Neuronal stem cell (in vitro differentiated cells): ENCODE data around the gene FGFRL1.

ENCODE experiments used
- DNase-seq: peaks from one replicate; pipeline ENCODE4 v3.0.0-alpha.2; 2013; ENCODE audit warnings: low spot score
- H2AFZ ChIP-seq: one replicate; pipeline ENCODE4 v1.6.1; 2013; ENCODE audit warnings: mild to moderate bottlenecking, low read length, inconsistent platforms
- H2AK5ac ChIP-seq: 2 replicates; pipeline ENCODE4 v1.6.1; 2013; ENCODE audit warnings: low read depth, mild to moderate bottlenecking, inconsistent platforms, low read length, moderate library complexity, mixed read lengths
- H2BK120ac ChIP-seq: 2 replicates; pipeline ENCODE4 v1.6.1; 2013; ENCODE audit warnings: low read depth, mild to moderate bottlenecking, inconsistent platforms, low read length, moderate library complexity, mixed read lengths
- H2BK12ac ChIP-seq: one replicate; pipeline ENCODE4 v1.6.1; 2013; ENCODE audit warnings: low read length, inconsistent platforms
- H2BK15ac ChIP-seq: 2 replicates; pipeline ENCODE4 v1.6.1; 2013; ENCODE audit warnings: mild to moderate bottlenecking, low read length, inconsistent platforms, mixed read lengths
- H2BK5ac ChIP-seq: one replicate; pipeline ENCODE4 v1.6.1; 2013; ENCODE audit warnings: inconsistent platforms, mild to moderate bottlenecking, low read length, moderate library complexity
- H3K14ac ChIP-seq: one replicate; pipeline ENCODE4 v1.6.1; 2013; ENCODE audit warnings: low read length, inconsistent platforms
- H3K18ac ChIP-seq: 2 replicates; pipeline ENCODE4 v1.6.1; 2013; ENCODE audit warnings: low read length, inconsistent platforms
- H3K23ac ChIP-seq: 2 replicates; pipeline ENCODE4 v1.6.1; 2013; ENCODE audit warnings: low read depth, mild to moderate bottlenecking, mixed read lengths, low read length, inconsistent platforms; ENCODE audit not compliant: poor library complexity
- H3K27ac ChIP-seq: replicated peaks from 3 replicates; pipeline ENCODE4 v1.5.1; 2013; ENCODE audit warnings: low read length, inconsistent platforms
- H3K27me3 ChIP-seq, 3 experiments: 2 replicates each; pipeline ENCODE4 v1.6.1; 2013; ENCODE audit warnings: low read length in 3 of 3, mild to moderate bottlenecking in 2 of 3, inconsistent platforms in 1 of 3, low read depth in 1 of 3, mixed read lengths in 1 of 3, moderate library complexity in 1 of 3; ENCODE audit not compliant: control insufficient read depth in 3 of 3, insufficient read depth in 3 of 3
- H3K36me3 ChIP-seq, 2 donors: replicated peaks in 1 of 2; 2 replicates each; pipeline ENCODE4 v1.6.1; 2013; ENCODE audit warnings: low read length in 2 of 2; ENCODE audit not compliant: control insufficient read depth in 2 of 2, insufficient read depth in 2 of 2
- H3K4ac ChIP-seq: 2 replicates; pipeline ENCODE4 v1.6.1; 2013; ENCODE audit warnings: inconsistent platforms, mild to moderate bottlenecking, low read length, moderate library complexity
- H3K4me1 ChIP-seq, 2 donors: 1 replicate in 1 of 2; 2 replicates in 1 of 2; pipeline ENCODE4 v1.6.1; 2013; ENCODE audit warnings: low read length in 2 of 2, low read depth in 1 of 2; ENCODE audit not compliant: control insufficient read depth in 2 of 2, insufficient read depth in 1 of 2
- H3K4me2 ChIP-seq: one replicate; pipeline ENCODE4 v1.6.1; 2013; ENCODE audit warnings: mild to moderate bottlenecking, low read length, inconsistent platforms; ENCODE audit not compliant: insufficient read depth, poor library complexity, severe bottlenecking
- H3K4me3 ChIP-seq, 2 donors: 2 replicates each; pipeline ENCODE4 v1.5.1; 2013; ENCODE audit warnings: low read length in 2 of 2, mild to moderate bottlenecking in 2 of 2, inconsistent platforms in 1 of 2, moderate library complexity in 1 of 2
- H3K79me1 ChIP-seq: one replicate; pipeline ENCODE4 v1.6.1; 2013; ENCODE audit warnings: low read depth, mild to moderate bottlenecking, inconsistent platforms, low read length, moderate library complexity
- H3K9ac ChIP-seq: one replicate; pipeline ENCODE4 v1.6.1; 2013; ENCODE audit warnings: mild to moderate bottlenecking, low read depth, low read length, inconsistent platforms; ENCODE audit not compliant: poor library complexity
- H3K9me3 ChIP-seq, 2 donors: replicated peaks in 1 of 2; 2 replicates each; pipeline versions ENCODE3 to v1.6.1; 2013; ENCODE audit warnings: low read length in 2 of 2, mild to moderate bottlenecking in 2 of 2, inconsistent platforms in 1 of 2, low read depth in 1 of 2, mixed read lengths in 1 of 2, moderate library complexity in 1 of 2; ENCODE audit not compliant: control insufficient read depth in 2 of 2, insufficient read depth in 1 of 2
- H4K8ac ChIP-seq: one replicate; pipeline ENCODE4 v1.6.1; 2013; ENCODE audit warnings: low read depth, mild to moderate bottlenecking, inconsistent platforms, low read length, moderate library complexity
- H4K91ac ChIP-seq: one replicate; pipeline ENCODE4 v1.6.1; 2013; ENCODE audit warnings: low read length, low read depth, mild to moderate bottlenecking, inconsistent platforms; ENCODE audit not compliant: poor library complexity
- WGBS, 2 donors: extraction: QIAGEN DNeasy Blood & Tissue Kit; methylation state at CpG; one replicate each; pipeline ENCODE4 v1.1.7; 2013; ENCODE audit warnings: missing lambda C conversion rate in 2 of 2, mixed read lengths in 1 of 2; ENCODE audit not compliant: insufficient read length in 2 of 2, insufficient replicate concordance in 1 of 2; ENCODE audit errors: extremely low coverage in 2 of 2; 5-methylcytosine and 5-hydroxymethylcytosine counted together

FGFRL1 gene

GRCh38 chr4:966266-967112, 44.9 kb upstream of the FGFRL1 start:
- no peak overlapping the region for H3K4me3 ChIP-seq
- H3K14ac ChIP-seq, result peak overlapping the region; percentile 21
- no peak overlapping the region for H4K8ac ChIP-seq
- peak overlapping the region; percentile 60 for H3K9ac ChIP-seq
- H3K79me1 ChIP-seq, result peaks cover 3% of the 10 kb centered on the region
- no peak overlapping the region for H3K18ac ChIP-seq
- no peak overlapping the region for H3K4ac ChIP-seq
- peaks cover 0 to 32% (median 10%) of the 10 kb centered on the region in 3 experiments for H3K27me3 ChIP-seq
- no peak overlapping the region for H2BK120ac ChIP-seq
- peak overlapping the region; percentile 10 for H2BK12ac ChIP-seq
- H4K91ac ChIP-seq, result no peak overlapping the region
- peak overlapping the region; percentile 37 for H2AK5ac ChIP-seq
- H3K4me1 ChIP-seq, result no peaks in the 10 kb centered on the region
- no peak overlapping the region for H3K4me2 ChIP-seq
- H2BK5ac ChIP-seq, result no peak overlapping the region
- H2AFZ ChIP-seq, result no peak overlapping the region
- WGBS, 2 donors, result no CpG with 5 or more reads among the region's 48 CpGs
- DNase-seq, result no peak
- H3K27ac ChIP-seq, result no peak overlapping the region
- no peaks in the 10 kb centered on the region for H3K9me3 ChIP-seq
- H3K36me3 ChIP-seq, result peaks cover 2 to 21% of the 10 kb centered on the region in 2 donors
- H2BK15ac ChIP-seq, result peak overlapping the region; percentile 49
- peak overlapping the region; percentile 85 for H3K23ac ChIP-seq

- no peaks in the 10 kb centered on the region for H3K9me3 ChIP-seq
- H3K79me1 ChIP-seq, result peaks cover 3% of the 10 kb centered on the region
- peak overlapping the region; percentile 20 for H3K23ac ChIP-seq
- peaks cover 0 to 5% of the 10 kb centered on the region in 2 donors for H3K4me1 ChIP-seq
- H3K4me2 ChIP-seq, result peak overlapping the region; percentile 49
- H2AFZ ChIP-seq, result no peak overlapping the region
- no peak overlapping the region for H4K8ac ChIP-seq
- peak overlapping the region; percentile 81 for H3K9ac ChIP-seq
- H2BK15ac ChIP-seq, result peak overlapping the region; percentile 49
- no peak for DNase-seq
- H3K27me3 ChIP-seq, result peaks cover 0 to 39% (median 10%) of the 10 kb centered on the region in 3 experiments
- WGBS, 2 donors, result no CpG with 5 or more reads among the region's 76 CpGs
- H2BK120ac ChIP-seq, result no peak overlapping the region
- peak overlapping the region; percentile 41 for H2BK12ac ChIP-seq
- H3K14ac ChIP-seq, result peak overlapping the region; percentile 82
- H2BK5ac ChIP-seq, result peak overlapping the region; percentile 53
- H4K91ac ChIP-seq, result no peak overlapping the region
- no peak overlapping the region for H3K27ac ChIP-seq
- no peak overlapping the region for H3K4me3 ChIP-seq
- H2AK5ac ChIP-seq, result peak overlapping the region; percentile 63
- peak overlapping the region; percentile 90 for H3K18ac ChIP-seq
- H3K36me3 ChIP-seq, result peaks cover 2 to 14% of the 10 kb centered on the region in 2 donors
- H3K4ac ChIP-seq, result no peak overlapping the region
Observed at GRCh38 chr4:967113-968104, 44.0 kb upstream of the FGFRL1 start.

- no peak for DNase-seq
- no peak overlapping the region for H3K27ac ChIP-seq
- peak overlapping the region; percentile 60 for H3K9ac ChIP-seq
- H2AK5ac ChIP-seq, result peak overlapping the region; percentile 84
- H2BK120ac ChIP-seq, result no peak overlapping the region
- H2BK12ac ChIP-seq, result no peak overlapping the region
- no peak overlapping the region for H3K14ac ChIP-seq
- H2BK5ac ChIP-seq, result no peak overlapping the region
- H2AFZ ChIP-seq, result no peak overlapping the region
- H2BK15ac ChIP-seq, result no peak overlapping the region
- H3K23ac ChIP-seq, result peak overlapping the region; percentile 85
- no peak overlapping the region for H4K91ac ChIP-seq
- peaks cover 3% of the 10 kb centered on the region for H3K79me1 ChIP-seq
- peaks cover 2 to 10% of the 10 kb centered on the region in 2 donors for H3K36me3 ChIP-seq
- no peak overlapping the region for H3K4ac ChIP-seq
- H3K18ac ChIP-seq, result no peak overlapping the region
- peaks cover 2 to 10% of the 10 kb centered on the region in 2 donors for H3K4me1 ChIP-seq
- peaks cover 0 to 46% (median 14%) of the 10 kb centered on the region in 3 experiments for H3K27me3 ChIP-seq
- no peak overlapping the region for H4K8ac ChIP-seq
- H3K4me3 ChIP-seq, result no peak overlapping the region
- no peaks in the 10 kb centered on the region for H3K9me3 ChIP-seq
- WGBS, 2 donors, result no CpG with 5 or more reads among the region's 24 CpGs
- no peak overlapping the region for H3K4me2 ChIP-seq
Observed at GRCh38 chr4:968221-968620, 43.2 kb upstream of the FGFRL1 start.
